OCI-LY7 (cell line): Measurements from ENCODE around the gene PMS1. TPM values are rescaled to one million over a fixed set of nuclear protein-coding genes. Genes with fewer than 3 reads are reported as not detected.
"Not testable (repeated sequence)": the region's sequence is repeated elsewhere in the genome, so short reads cannot be mapped to it uniquely, and the experiment has no call there.

Source experiments
- BruUV-seq: library from RNA; stranded (reverse); fragments of 400-500 nt; replicated peaks from 2 replicates; lab custom pipeline; 2021; lab: Mats Ljungman, UMichigan
- CTCF ChIA-PET: fragments of 300-600 bp; sonication (Branson Sonifier 250); formaldehyde crosslinking; loops from one replicate; lab custom pipeline; 2022; ENCODE audit warnings: antibody characterized with exemption; ENCODE audit not compliant: unreplicated experiment; lab: Charles Lee
- POLR2A ChIA-PET: fragments of 300-600 bp; sonication (Branson Sonifier 250); formaldehyde crosslinking; loops from one replicate; lab custom pipeline; 2022; ENCODE audit warnings: antibody characterized with exemption; lab: Charles Lee
- DNase-seq: peaks from one replicate; pipeline ENCODE4 v3.0.0-alpha.2; 2015; ENCODE audit warnings: low spot score
- H2AFZ ChIP-seq: fragments of 200-600 bp; sonication (generic), shearing (Covaris generic); 2 replicates; pipeline ENCODE4 v1.6.1; 2014; ENCODE audit warnings: mild to moderate bottlenecking, antibody characterized with exemption, low read length, moderate library complexity
- H3K27ac ChIP-seq: fragments of 200-600 bp; sonication (generic); 2 replicates; pipeline ENCODE4 v1.5.1; 2014; ENCODE audit warnings: mixed run types, low read depth, mild to moderate bottlenecking, moderate library complexity, low read length, inconsistent platforms; ENCODE audit not compliant: poor library complexity, severe bottlenecking
- H3K36me3 ChIP-seq: fragments of 200-600 bp; sonication (generic); 2 replicates; pipeline ENCODE4 v1.6.1; 2014; ENCODE audit warnings: mild to moderate bottlenecking, antibody characterized with exemption, low read length, moderate library complexity, mixed read lengths; ENCODE audit not compliant: insufficient read depth
- H3K4me1 ChIP-seq: fragments of 200-600 bp; sonication (generic); 2 replicates; pipeline ENCODE4 v1.5.1; 2014; ENCODE audit warnings: mild to moderate bottlenecking, low read length; ENCODE audit not compliant: insufficient read depth, poor library complexity, severe bottlenecking
- H3K4me2 ChIP-seq: fragments of 200-600 bp; sonication (generic); 2 replicates; pipeline ENCODE4 v1.6.1; 2014; ENCODE audit warnings: mild to moderate bottlenecking, low read length
- H3K4me3 ChIP-seq: fragments of 200-600 bp; sonication (generic); 2 replicates; pipeline ENCODE4 v1.5.1; 2014; ENCODE audit warnings: mild to moderate bottlenecking, low read depth, low read length; ENCODE audit not compliant: poor library complexity, severe bottlenecking
- H3K79me2 ChIP-seq: fragments of 200-600 bp; sonication (generic); 2 replicates; pipeline ENCODE4 v1.6.1; 2016; ENCODE audit warnings: low read depth, mild to moderate bottlenecking, low read length, moderate library complexity, mixed read lengths; ENCODE audit not compliant: insufficient read depth
- H3K9me2 ChIP-seq: fragments of 200-600 bp; sonication (generic); 2 replicates; pipeline ENCODE4 v1.6.1; 2016; ENCODE audit warnings: mild to moderate bottlenecking, low read length, mixed read lengths; ENCODE audit not compliant: insufficient read depth
- H3K9me3 ChIP-seq: fragments of 200-600 bp; sonication (generic); 2 replicates; pipeline ENCODE4 v1.6.1; 2014; ENCODE audit warnings: mild to moderate bottlenecking, mixed run types, low read length, mixed read lengths
- H4K20me1 ChIP-seq: fragments of 200-600 bp; sonication (generic); 2 replicates; pipeline ENCODE4 v1.6.1; 2014; ENCODE audit warnings: mild to moderate bottlenecking, antibody characterized with exemption, low read length, moderate library complexity, mixed read lengths; ENCODE audit not compliant: insufficient read depth
- EZH2phosphoT487 ChIP-seq: fragments of 200-600 bp; sonication (generic); IDR thresholded peaks from 2 replicates; pipeline ENCODE4 v1.6.1; 2018; ENCODE audit warnings: low read depth, borderline replicate concordance, mild to moderate bottlenecking, mixed run types, antibody characterized with exemption, low read length, moderate library complexity, mixed read lengths
- intact Hi-C: fragments of 100-400 bp; cut with micrococcal nuclease; formaldehyde crosslinking; loops from one replicate; pipeline ENCODE4 v1.10.0; 2022; ENCODE audit not compliant: unreplicated experiment
- total RNA-seq, 2 experiments: library from RNA; depleted of rRNA in 1 of 2; stranded (reverse); fragments of >200 nt in 1 of 2; shearing (Covaris generic) in 1 of 2; gene quantifications; 2 replicates each; pipeline ENCODE4 v1.2.3, GENCODE V29; 2014 to 2022
- TF ChIP-seq, protein P1 (sequence below): fragments of 200-600 bp; sonication (generic); conservative IDR thresholded peaks from 2 replicates; pipeline ENCODE4 v1.5.1; 2014; ENCODE audit warnings: mild to moderate bottlenecking, antibody characterized with exemption, low read length, moderate library complexity, mixed read lengths

The PMS1 gene
- total RNA-seq, 2 experiments from 2014 or later, result 31.2 to 72.2 TPM

DNA sequence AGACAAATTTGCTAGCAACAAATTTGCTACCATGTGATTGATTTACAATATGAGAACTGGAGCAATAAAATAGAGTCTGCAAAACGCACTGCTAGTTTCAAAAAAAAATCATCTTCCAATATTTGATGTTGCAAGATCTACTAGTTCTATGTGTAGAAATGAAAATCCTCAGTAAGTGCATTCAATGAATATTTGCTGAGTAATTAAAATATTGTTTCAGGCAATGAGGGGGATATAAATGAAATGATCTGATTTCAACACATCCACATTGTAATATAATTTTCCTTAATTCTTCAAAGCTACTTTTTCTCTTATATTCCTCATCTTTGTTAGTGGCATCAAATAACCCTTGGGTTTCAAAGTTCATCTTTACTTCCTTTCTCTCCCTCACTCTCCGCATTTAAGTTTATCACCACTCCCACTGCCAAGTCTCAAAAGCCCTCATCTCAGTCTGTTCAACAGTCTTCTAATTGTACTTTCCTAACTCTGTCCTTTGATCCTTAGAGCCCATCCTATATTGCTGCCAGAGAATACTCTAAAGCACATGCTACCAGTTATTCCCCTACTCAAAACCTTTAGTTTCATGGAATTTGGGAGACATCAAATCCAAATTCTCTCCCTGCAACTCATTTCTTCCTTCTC is 27.8 kb upstream of the PMS1 start:
- Histone ChIP-seq H3K4me3 (no peak overlapping the region), H4K20me1 (no peaks in the 10 kb centered on the region), H2AFZ (no peak overlapping the region), H3K9me2 (no peaks in the 10 kb centered on the region), H3K36me3 (no peaks in the 10 kb centered on the region), H3K9me3 (no peaks in the 10 kb centered on the region), H3K79me2 (peaks cover 4% of the 10 kb centered on the region; the same call in 1 of the 2 replicates), H3K27ac (no peak overlapping the region), H3K4me1 (peaks cover 5% of the 10 kb centered on the region), H3K4me2 (no peak overlapping the region)
- ChIA-PET CTCF (no interaction called here), POLR2A (interaction anchor here (0.7 to 1.4 kb wide), 2 partner anchors 192 to 692 kb away, joined by 3 read pairs; no protein-coding TSS in a partner anchor)
- intact Hi-C loops, result no loop called here
- DNase-seq, result no peak
- TF ChIP-seq, protein P1, sequence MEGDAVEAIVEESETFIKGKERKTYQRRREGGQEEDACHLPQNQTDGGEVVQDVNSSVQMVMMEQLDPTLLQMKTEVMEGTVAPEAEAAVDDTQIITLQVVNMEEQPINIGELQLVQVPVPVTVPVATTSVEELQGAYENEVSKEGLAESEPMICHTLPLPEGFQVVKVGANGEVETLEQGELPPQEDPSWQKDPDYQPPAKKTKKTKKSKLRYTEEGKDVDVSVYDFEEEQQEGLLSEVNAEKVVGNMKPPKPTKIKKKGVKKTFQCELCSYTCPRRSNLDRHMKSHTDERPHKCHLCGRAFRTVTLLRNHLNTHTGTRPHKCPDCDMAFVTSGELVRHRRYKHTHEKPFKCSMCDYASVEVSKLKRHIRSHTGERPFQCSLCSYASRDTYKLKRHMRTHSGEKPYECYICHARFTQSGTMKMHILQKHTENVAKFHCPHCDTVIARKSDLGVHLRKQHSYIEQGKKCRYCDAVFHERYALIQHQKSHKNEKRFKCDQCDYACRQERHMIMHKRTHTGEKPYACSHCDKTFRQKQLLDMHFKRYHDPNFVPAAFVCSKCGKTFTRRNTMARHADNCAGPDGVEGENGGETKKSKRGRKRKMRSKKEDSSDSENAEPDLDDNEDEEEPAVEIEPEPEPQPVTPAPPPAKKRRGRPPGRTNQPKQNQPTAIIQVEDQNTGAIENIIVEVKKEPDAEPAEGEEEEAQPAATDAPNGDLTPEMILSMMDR, result no peak
- TF ChIP-seq EZH2phosphoT487, result no peak
- BruUV-seq, result no TSS peak

DNA sequence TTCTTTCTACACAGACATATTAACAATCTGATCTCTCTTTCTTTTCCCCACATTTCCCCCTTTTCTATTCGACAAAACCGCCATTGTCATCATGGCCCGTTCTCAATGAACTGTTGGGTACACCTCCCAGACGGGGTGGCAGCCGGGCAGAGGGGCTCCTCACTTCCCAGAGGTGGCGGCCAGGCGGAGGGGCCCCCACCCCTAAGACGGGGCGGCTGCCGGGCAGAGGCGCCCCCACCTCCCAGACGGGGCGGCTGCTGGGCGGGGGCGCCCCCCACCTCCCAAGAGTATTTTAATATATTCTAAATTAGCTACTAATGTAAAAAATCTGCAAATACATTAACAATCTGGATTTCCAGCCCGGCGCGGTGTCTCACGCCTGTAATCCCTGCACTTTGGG is 24.1 kb upstream of the PMS1 start:
- POLR2A ChIA-PET, H3K4me2 ChIP-seq, H3K27ac ChIP-seq, CTCF ChIA-PET, H2AFZ ChIP-seq, H4K20me1 ChIP-seq, BruUV-seq, H3K9me3 ChIP-seq, H3K9me2 ChIP-seq, H3K4me3 ChIP-seq, DNase-seq, H3K36me3 ChIP-seq: not testable (repeated sequence)
- H3K4me1 ChIP-seq, result peaks cover 20% of the 10 kb centered on the region
- intact Hi-C loops, result loop anchor here (10.0 kb wide), 1 partner anchor 775 kb away; the partner anchor contains the start of gene NEMP2
- peaks cover 14% of the 10 kb centered on the region; the same call in 1 of the 2 replicates for H3K79me2 ChIP-seq

DNA sequence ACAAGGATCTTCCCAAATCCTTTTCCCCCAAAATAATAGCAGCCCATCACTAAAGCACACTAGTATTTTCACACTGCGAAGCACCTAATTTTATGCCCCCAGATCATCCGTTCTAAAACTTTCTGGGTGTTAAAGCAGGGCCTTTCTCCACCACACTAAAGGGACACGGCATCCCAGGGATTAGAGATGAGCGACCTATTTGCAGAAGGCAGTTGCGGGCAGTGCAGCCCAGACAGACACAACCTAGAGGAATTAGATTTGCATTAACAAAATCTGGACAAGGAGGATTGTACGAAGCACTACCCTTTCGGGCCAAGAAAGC is 22.1 kb upstream of the PMS1 start:
- ChIA-PET CTCF (interaction anchor here (0.7 to 1.3 kb wide), 4 partner anchors 9 to 101 kb away, joined by 3 to 4 read pairs (median 3); no protein-coding TSS in a partner anchor), POLR2A (interaction anchor here (0.6 to 3.9 kb wide), 19 partner anchors 9 to 1968 kb away, joined by 3 to 21 read pairs (median 3); partner anchors contain the start of genes ASNSD1, HIBCH, ORMDL1 and PMS1)
- DNase-seq, result no peak
- Histone ChIP-seq H3K9me3 (no peaks in the 10 kb centered on the region), H3K4me3 (peak overlapping the region; percentile 82), H3K4me2 (peak overlapping the region; percentile 78), H3K27ac (peak overlapping the region; percentile 97), H2AFZ (peak overlapping the region; percentile 97), H3K79me2 (peaks cover 14% of the 10 kb centered on the region; the same call in 1 of the 2 replicates), H3K4me1 (peaks cover 20% of the 10 kb centered on the region), H3K36me3 (peaks cover 20% of the 10 kb centered on the region), H3K9me2 (no peaks in the 10 kb centered on the region), H4K20me1 (no peaks in the 10 kb centered on the region)
- TF ChIP-seq, protein P1, result no peak
- TF ChIP-seq EZH2phosphoT487, result no peak
- BruUV-seq, result TSS peak; percentile 65
- intact Hi-C loops, result loop anchor here (1.0 to 10.0 kb wide), 4 partner anchors 22 to 773 kb away; partner anchors contain the start of genes ASNSD1, HIBCH, NEMP2 and ORMDL1
